Prostate gland (tissue), 2 donors: ENCODE data around the gene ORMDL2. TPM values are rescaled to one million over a fixed set of nuclear protein-coding genes. Genes with fewer than 3 reads are reported as not detected.

Source experiments
- DNase-seq: peaks from one replicate; pipeline ENCODE4 v3.0.0-alpha.2; 2019; ENCODE audit warnings: low spot score
- H3K27ac ChIP-seq, 2 donors: fragments of 200-600 bp; sonication (generic); 2 replicates each; pipeline ENCODE4 v1.5.1; 2017 to 2019
- H3K27me3 ChIP-seq: fragments of 200-600 bp; sonication (generic); replicated peaks from 2 replicates; pipeline ENCODE4 v1.5.1; 2019; ENCODE audit not compliant: insufficient read depth
- H3K36me3 ChIP-seq, 2 donors: fragments of 200-600 bp; sonication (generic); 1 replicate in 1 of 2; 2 replicates in 1 of 2; pipeline versions ENCODE4 v1.5.1 to v1.8.1; 2017 to 2019
- H3K4me1 ChIP-seq: fragments of 200-600 bp; sonication (generic); replicated peaks from 2 replicates; pipeline ENCODE4 v1.5.1; 2019
- H3K4me3 ChIP-seq, 2 donors: fragments of 200-600 bp; sonication (generic); 2 replicates each; pipeline ENCODE4 v1.5.1; 2017 to 2019
- H3K9me3 ChIP-seq: fragments of 200-600 bp; sonication (generic); 2 replicates; pipeline ENCODE4 v1.5.1; 2017
- POLR2A ChIP-seq: fragments of 450-650 bp; IDR thresholded peaks from one replicate; pipeline ENCODE4 v1.6.1; 2016; ENCODE audit warnings: antibody characterized with exemption, mild to moderate bottlenecking
- POLR2AphosphoS5 ChIP-seq: sonication (generic); formaldehyde crosslinking; IDR thresholded peaks from one replicate; pipeline ENCODE4 v1.6.1; 2017; ENCODE audit warnings: antibody characterized with exemption
- WGBS: methylation state at CpG from one replicate; pipeline ENCODE4 v1.1.5; 2018; 5-methylcytosine and 5-hydroxymethylcytosine counted together
- intact Hi-C: fragments of 100-400 bp; cut with DNase I; formaldehyde crosslinking; loops from one replicate; pipeline ENCODE4 v1.14.2; 2022
- total RNA-seq, 2 donors: library from RNA; depleted of rRNA; stranded (reverse); fragments of >200 nt; gene quantifications; one replicate each; pipeline ENCODE4 v1.1.0, GENCODE V29; 2016
- TF ChIP-seq, protein P1 (sequence below), 4 experiments: fragments of 200-600 bp in 2 of 4; fragments of 450-650 bp in 2 of 4; sonication (generic) in 2 of 4; IDR thresholded peaks; 1 replicate in 3 of 4; 2 replicates in 1 of 4; pipeline ENCODE4 v1.5.1; 2016 to 2019; ENCODE audit warnings: antibody characterized with exemption in 4 of 4, mild to moderate bottlenecking in 2 of 4, moderate library complexity in 2 of 4

The ORMDL2 gene
- total RNA-seq, 2 donors from 2014 or later, result 23.1 to 29.3 TPM

- Histone ChIP-seq H3K27ac (no peak overlapping the region), H3K4me3 (no peak overlapping the region), H3K9me3 (no peaks in the 10 kb centered on the region), H3K27me3 (no peaks in the 10 kb centered on the region), H3K4me1 (no peaks in the 10 kb centered on the region), H3K36me3 (peaks cover 0 to 4% of the 10 kb centered on the region in 2 donors)
- intact Hi-C loops, result no loop called here
- TF ChIP-seq, protein P1, sequence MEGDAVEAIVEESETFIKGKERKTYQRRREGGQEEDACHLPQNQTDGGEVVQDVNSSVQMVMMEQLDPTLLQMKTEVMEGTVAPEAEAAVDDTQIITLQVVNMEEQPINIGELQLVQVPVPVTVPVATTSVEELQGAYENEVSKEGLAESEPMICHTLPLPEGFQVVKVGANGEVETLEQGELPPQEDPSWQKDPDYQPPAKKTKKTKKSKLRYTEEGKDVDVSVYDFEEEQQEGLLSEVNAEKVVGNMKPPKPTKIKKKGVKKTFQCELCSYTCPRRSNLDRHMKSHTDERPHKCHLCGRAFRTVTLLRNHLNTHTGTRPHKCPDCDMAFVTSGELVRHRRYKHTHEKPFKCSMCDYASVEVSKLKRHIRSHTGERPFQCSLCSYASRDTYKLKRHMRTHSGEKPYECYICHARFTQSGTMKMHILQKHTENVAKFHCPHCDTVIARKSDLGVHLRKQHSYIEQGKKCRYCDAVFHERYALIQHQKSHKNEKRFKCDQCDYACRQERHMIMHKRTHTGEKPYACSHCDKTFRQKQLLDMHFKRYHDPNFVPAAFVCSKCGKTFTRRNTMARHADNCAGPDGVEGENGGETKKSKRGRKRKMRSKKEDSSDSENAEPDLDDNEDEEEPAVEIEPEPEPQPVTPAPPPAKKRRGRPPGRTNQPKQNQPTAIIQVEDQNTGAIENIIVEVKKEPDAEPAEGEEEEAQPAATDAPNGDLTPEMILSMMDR (IDR thresholded peaks at IDR 0.05), result no peak
- TF ChIP-seq POLR2A (no peak), POLR2AphosphoS5 (no peak)
- DNase-seq, result no peak
- 88% methylated on average over 8 of the region's 8 CpGs for WGBS
Observed at GRCh38 chr12:55806982-55807381, 10.9 kb upstream of the ORMDL2 start.

DNA sequence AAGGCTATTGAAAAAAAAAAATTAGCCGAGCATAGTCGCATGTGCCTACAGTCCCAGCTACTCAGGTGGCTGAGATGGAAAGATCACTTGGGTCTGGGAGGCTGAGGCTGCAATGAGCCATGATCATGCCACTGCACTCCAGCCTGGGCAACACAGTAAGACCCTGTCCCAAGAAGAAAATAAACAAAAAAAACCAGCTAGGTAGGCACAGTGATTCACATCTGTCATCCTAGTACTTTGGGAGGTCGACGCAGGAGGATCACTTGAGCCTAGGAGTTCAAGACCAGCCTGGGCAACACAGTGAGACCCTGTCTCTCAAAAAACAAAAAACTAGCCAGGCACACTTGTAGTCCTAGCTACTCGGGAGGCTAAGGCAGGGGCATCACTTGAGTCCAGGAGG lies 8.6 kb upstream of the ORMDL2 start:
- Histone ChIP-seq H3K27me3 (no peaks in the 10 kb centered on the region), H3K36me3 (no peaks in the 10 kb centered on the region), H3K9me3 (no peaks in the 10 kb centered on the region), H3K4me1 (no peaks in the 10 kb centered on the region), H3K4me3 (no peak overlapping the region), H3K27ac (no peak overlapping the region)
- WGBS, result 73% methylated on average over 5 of the region's 5 CpGs
- no peak for TF ChIP-seq POLR2AphosphoS5
- intact Hi-C loops, result no loop called here
- DNase-seq, result no peak

GRCh38 chr12:55812088-55812487 lies 5.8 kb upstream of the ORMDL2 start:
- H3K36me3 ChIP-seq, result no peaks in the 10 kb centered on the region

DNA sequence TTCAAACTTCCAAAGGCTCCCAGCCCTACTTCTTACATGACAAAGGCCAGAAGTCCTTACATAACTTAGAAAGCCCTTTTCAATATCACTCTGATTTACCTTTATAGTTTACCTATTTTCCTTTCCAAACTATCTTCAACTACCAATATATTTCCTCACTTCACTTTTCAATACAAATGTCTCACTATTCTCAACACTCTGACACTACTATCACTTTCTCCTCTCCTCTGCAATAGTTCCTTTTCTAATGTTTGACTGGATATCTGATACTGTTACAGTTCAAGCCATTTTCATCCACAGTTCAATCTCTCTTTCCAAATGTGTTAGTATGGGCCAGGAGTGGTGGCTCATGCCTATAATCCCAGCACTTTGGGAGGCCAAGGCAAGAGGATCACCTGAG lies 3.6 kb upstream of the ORMDL2 start:
- intact Hi-C loops, result no loop called here
- no peaks in the 10 kb centered on the region for H3K27me3 ChIP-seq
- peaks cover 5% of the 10 kb centered on the region for H3K4me1 ChIP-seq
- no peaks in the 10 kb centered on the region for H3K36me3 ChIP-seq
- TF ChIP-seq, protein P1 (IDR thresholded peaks at IDR 0.05), result no peak
- TF ChIP-seq POLR2A, result no peak
- TF ChIP-seq POLR2AphosphoS5, result no peak
- H3K4me3 ChIP-seq, result no peak overlapping the region
- DNase-seq, result no peak
- no peak overlapping the region for H3K27ac ChIP-seq
- no peaks in the 10 kb centered on the region for H3K9me3 ChIP-seq

More at GRCh38 chr12:55812088-55812487, 5.8 kb upstream of the ORMDL2 start:
- H3K27me3 ChIP-seq, result no peaks in the 10 kb centered on the region
- no peaks in the 10 kb centered on the region for H3K4me1 ChIP-seq
- no peak overlapping the region for H3K27ac ChIP-seq
- H3K9me3 ChIP-seq, result no peaks in the 10 kb centered on the region
- intact Hi-C loops, result no loop called here
- TF ChIP-seq, protein P1 (IDR thresholded peaks at IDR 0.05), result no peak
- DNase-seq, result no peak
- 33% methylated on average over 1 of the region's 1 CpG for WGBS
- no peak overlapping the region for H3K4me3 ChIP-seq

- WGBS, result 78% methylated on average over 12 of the region's 12 CpGs
- Histone ChIP-seq H3K4me3 (no peak overlapping the region), H3K27ac (no peak overlapping the region), H3K4me1 (peaks cover 5% of the 10 kb centered on the region), H3K36me3 (peaks cover 0 to 5% of the 10 kb centered on the region in 2 donors), H3K9me3 (no peaks in the 10 kb centered on the region), H3K27me3 (no peaks in the 10 kb centered on the region)
- DNase-seq, result no peak
- TF ChIP-seq POLR2AphosphoS5 (no peak), POLR2A (no peak)
- TF ChIP-seq, protein P1 (IDR thresholded peaks at IDR 0.05), result no peak
- intact Hi-C loops, result loop anchor here (5.0 kb wide), 2 partner anchors 112 to 227 kb away; partner anchors contain the start of genes PYM1 and RPS26
Observed at GRCh38 chr12:55815473-55815872, 2.4 kb upstream of the ORMDL2 start.
